Duodenal mucosa (tissue), 2 donors: Measurements from ENCODE around the gene EXOC4.
"Not testable (repeated sequence)": the region's sequence is repeated elsewhere in the genome, so short reads cannot be mapped to it uniquely, and the experiment has no call there.

Experiments
- H3K27ac ChIP-seq: one replicate; pipeline ENCODE4 v1.7.0; 2013; ENCODE audit warnings: low read depth, low read length
- H3K27me3 ChIP-seq, 2 donors: one replicate each; pipeline ENCODE4 v1.7.0; 2013; ENCODE audit warnings: low read length in 2 of 2, control low read depth in 1 of 2; ENCODE audit not compliant: insufficient read depth in 2 of 2, control insufficient read depth in 1 of 2
- H3K36me3 ChIP-seq, 2 donors: one replicate each; pipeline ENCODE4 v1.7.0; 2013; ENCODE audit warnings: low read length in 2 of 2, control low read depth in 1 of 2; ENCODE audit not compliant: insufficient read depth in 2 of 2, control insufficient read depth in 1 of 2
- H3K4me1 ChIP-seq, 2 donors: one replicate each; pipeline ENCODE4 v1.7.0; 2013; ENCODE audit warnings: low read length in 2 of 2, control low read depth in 1 of 2; ENCODE audit not compliant: insufficient read depth in 2 of 2, control insufficient read depth in 1 of 2
- H3K4me3 ChIP-seq, 2 donors: one replicate each; pipeline ENCODE4 v1.7.0; 2013; ENCODE audit warnings: low read length in 2 of 2, low read depth in 1 of 2
- H3K9ac ChIP-seq, 2 donors: one replicate each; pipeline ENCODE4 v1.7.0; 2013; ENCODE audit warnings: low read length in 2 of 2, low read depth in 1 of 2
- H3K9me3 ChIP-seq, 2 donors: one replicate each; pipeline ENCODE4 v1.7.0; 2013; ENCODE audit warnings: low read length in 2 of 2, control low read depth in 1 of 2; ENCODE audit not compliant: control insufficient read depth in 1 of 2

Gene EXOC4

GRCh38 chr7:133978502-133979295 lies 725.8 kb downstream of the EXOC4 start:
- Histone ChIP-seq H3K27me3 (no peaks in the 10 kb centered on the region), H3K9me3 (no peaks in the 10 kb centered on the region), H3K4me1 (peaks cover 0 to 5% of the 10 kb centered on the region in 2 donors), H3K27ac (no peak overlapping the region), H3K36me3 (no peaks in the 10 kb centered on the region), H3K9ac (no peak overlapping the region), H3K4me3 (no peak overlapping the region)

- H3K4me3 ChIP-seq = no peak overlapping the region
- H3K4me1 ChIP-seq = peaks cover 0 to 5% of the 10 kb centered on the region in 2 donors
- no peaks in the 10 kb centered on the region for H3K27me3 ChIP-seq
- no peaks in the 10 kb centered on the region for H3K36me3 ChIP-seq
- no peaks in the 10 kb centered on the region for H3K9me3 ChIP-seq
- H3K9ac ChIP-seq = no peak overlapping the region
- no peak overlapping the region for H3K27ac ChIP-seq
Measured at GRCh38 chr7:133980804-133981203, 727.9 kb downstream of the EXOC4 start.

- Histone ChIP-seq H3K9me3 (no peaks in the 10 kb centered on the region), H3K36me3 (no peaks in the 10 kb centered on the region), H3K27me3 (no peaks in the 10 kb centered on the region), H3K9ac (no peak overlapping the region), H3K4me1 (no peaks in the 10 kb centered on the region), H3K4me3 (no peak overlapping the region), H3K27ac (no peak overlapping the region)
Measured at GRCh38 chr7:133983685-133984419, 731.0 kb downstream of the EXOC4 start.

GRCh38 chr7:133985300-133985699 lies 732.4 kb downstream of the EXOC4 start:
- Histone ChIP-seq H3K36me3 (no peaks in the 10 kb centered on the region), H3K27ac (no peak overlapping the region), H3K27me3 (no peaks in the 10 kb centered on the region), H3K9me3 (no peaks in the 10 kb centered on the region), H3K4me1 (no peaks in the 10 kb centered on the region), H3K4me3 (no peak overlapping the region), H3K9ac (no peak overlapping the region)

GRCh38 chr7:133987582-133987981 lies 734.7 kb downstream of the EXOC4 start:
- H3K27me3 ChIP-seq = no peaks in the 10 kb centered on the region
- H3K36me3 ChIP-seq = no peaks in the 10 kb centered on the region
- no peaks in the 10 kb centered on the region for H3K4me1 ChIP-seq
- no peaks in the 10 kb centered on the region for H3K9me3 ChIP-seq
- H3K27ac ChIP-seq = no peak overlapping the region
- no peak overlapping the region for H3K4me3 ChIP-seq
- no peak overlapping the region for H3K9ac ChIP-seq

GRCh38 chr7:133993547-133993946 lies 740.7 kb downstream of the EXOC4 start:
- Histone ChIP-seq H3K27me3 (no peaks in the 10 kb centered on the region), H3K4me3 (no peak overlapping the region), H3K4me1 (no peaks in the 10 kb centered on the region), H3K36me3 (peaks cover 0 to 5% of the 10 kb centered on the region in 2 donors), H3K9me3 (no peaks in the 10 kb centered on the region), H3K27ac (no peak overlapping the region), H3K9ac (no peak overlapping the region)

- H3K36me3 ChIP-seq = not testable (repeated sequence)
Measured at GRCh38 chr7:133994100-133994499, 741.2 kb downstream of the EXOC4 start.

GRCh38 chr7:133997463-133997862 lies 744.6 kb downstream of the EXOC4 start:
- H3K27me3 ChIP-seq = no peaks in the 10 kb centered on the region
- H3K9ac ChIP-seq = no peak overlapping the region
- H3K4me1 ChIP-seq = no peaks in the 10 kb centered on the region
- no peak overlapping the region for H3K27ac ChIP-seq
- peaks cover 0 to 5% of the 10 kb centered on the region in 2 donors for H3K36me3 ChIP-seq
- no peaks in the 10 kb centered on the region for H3K9me3 ChIP-seq
- H3K4me3 ChIP-seq = no peak overlapping the region

More at GRCh38 chr7:133994100-133994499, 741.2 kb downstream of the EXOC4 start:
- not testable (repeated sequence) for H3K27ac ChIP-seq, H3K4me3 ChIP-seq, H3K9ac ChIP-seq, H3K9me3 ChIP-seq, H3K27me3 ChIP-seq, H3K4me1 ChIP-seq

GRCh38 chr7:133999178-133999577 lies 746.3 kb downstream of the EXOC4 start:
- H3K4me3 ChIP-seq = no peak overlapping the region
- H3K36me3 ChIP-seq = peaks cover 0 to 5% of the 10 kb centered on the region in 2 donors
- no peak overlapping the region for H3K9ac ChIP-seq
- no peaks in the 10 kb centered on the region for H3K4me1 ChIP-seq
- no peaks in the 10 kb centered on the region for H3K9me3 ChIP-seq
- no peak overlapping the region for H3K27ac ChIP-seq
- no peaks in the 10 kb centered on the region for H3K27me3 ChIP-seq

- Histone ChIP-seq H3K9ac (no peak overlapping the region), H3K4me3 (no peak overlapping the region), H3K27me3 (no peaks in the 10 kb centered on the region), H3K4me1 (no peaks in the 10 kb centered on the region), H3K27ac (no peak overlapping the region), H3K36me3 (peaks cover 10% of the 10 kb centered on the region in 2 donors), H3K9me3 (no peaks in the 10 kb centered on the region)
Measured at GRCh38 chr7:134004829-134005505, 752.1 kb downstream of the EXOC4 start.
